ENCODE measurements around the gene HBE1. TPM values are rescaled to one million over a fixed set of nuclear protein-coding genes. Genes with fewer than 3 reads are reported as not detected.
"Not testable (repeated sequence)": the region's sequence is repeated elsewhere in the genome, so short reads cannot be mapped to it uniquely, and the experiment has no call there.

HBE1 gene
- total RNA-seq, 6 donors from 2014 or later: 2.5 to 3.0 TPM; not detected in 4

- Histone ChIP-seq H3K27ac (no peak overlapping the region), H3K27me3 (no peaks in the 10 kb centered on the region)
Measured at GRCh38 chr11:5252919-5253265, 16.9 kb downstream of the HBE1 start.

GRCh38 chr11:5252192-5252918 is 17.4 kb downstream of the HBE1 start:
- no peak for TF ChIP-seq POLR2A (IDR thresholded peaks at IDR 0.05)
- TF ChIP-seq, protein P1, sequence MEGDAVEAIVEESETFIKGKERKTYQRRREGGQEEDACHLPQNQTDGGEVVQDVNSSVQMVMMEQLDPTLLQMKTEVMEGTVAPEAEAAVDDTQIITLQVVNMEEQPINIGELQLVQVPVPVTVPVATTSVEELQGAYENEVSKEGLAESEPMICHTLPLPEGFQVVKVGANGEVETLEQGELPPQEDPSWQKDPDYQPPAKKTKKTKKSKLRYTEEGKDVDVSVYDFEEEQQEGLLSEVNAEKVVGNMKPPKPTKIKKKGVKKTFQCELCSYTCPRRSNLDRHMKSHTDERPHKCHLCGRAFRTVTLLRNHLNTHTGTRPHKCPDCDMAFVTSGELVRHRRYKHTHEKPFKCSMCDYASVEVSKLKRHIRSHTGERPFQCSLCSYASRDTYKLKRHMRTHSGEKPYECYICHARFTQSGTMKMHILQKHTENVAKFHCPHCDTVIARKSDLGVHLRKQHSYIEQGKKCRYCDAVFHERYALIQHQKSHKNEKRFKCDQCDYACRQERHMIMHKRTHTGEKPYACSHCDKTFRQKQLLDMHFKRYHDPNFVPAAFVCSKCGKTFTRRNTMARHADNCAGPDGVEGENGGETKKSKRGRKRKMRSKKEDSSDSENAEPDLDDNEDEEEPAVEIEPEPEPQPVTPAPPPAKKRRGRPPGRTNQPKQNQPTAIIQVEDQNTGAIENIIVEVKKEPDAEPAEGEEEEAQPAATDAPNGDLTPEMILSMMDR (IDR thresholded peaks at IDR 0.05): no peak
- Histone ChIP-seq H3K27ac (no peak overlapping the region), H3K4me1 (no peaks in the 10 kb centered on the region), H3K27me3 (no peaks in the 10 kb centered on the region), H3K9me3 (no peaks in the 10 kb centered on the region), H3K4me3 (no peak overlapping the region), H3K36me3 (no peaks in the 10 kb centered on the region)
- DNase-seq (no peak), ATAC-seq (ENCODE audit: low FRiP score in 2 of 2) (no peak)
- WGBS, 2 donors: 70 to 75% methylated on average over 9 of the region's 9 CpGs

More at GRCh38 chr11:5252919-5253265, 16.9 kb downstream of the HBE1 start:
- ATAC-seq (ENCODE audit: low FRiP score in 2 of 2) (no peak), DNase-seq (no peak)
- Histone ChIP-seq H3K4me1 (no peaks in the 10 kb centered on the region), H3K9me3 (no peaks in the 10 kb centered on the region), H3K4me3 (no peak overlapping the region), H3K36me3 (no peaks in the 10 kb centered on the region)
- 70 to 76% methylated on average over 1 of the region's 1 CpG for WGBS, 2 donors
- TF ChIP-seq POLR2A (IDR thresholded peaks at IDR 0.05) (no peak), EP300 (IDR thresholded peaks at IDR 0.05) (no peak), POLR2AphosphoS5 (IDR thresholded peaks at IDR 0.05) (no peak)
- TF ChIP-seq, protein P1 (IDR thresholded peaks at IDR 0.05): no peak

DNA sequence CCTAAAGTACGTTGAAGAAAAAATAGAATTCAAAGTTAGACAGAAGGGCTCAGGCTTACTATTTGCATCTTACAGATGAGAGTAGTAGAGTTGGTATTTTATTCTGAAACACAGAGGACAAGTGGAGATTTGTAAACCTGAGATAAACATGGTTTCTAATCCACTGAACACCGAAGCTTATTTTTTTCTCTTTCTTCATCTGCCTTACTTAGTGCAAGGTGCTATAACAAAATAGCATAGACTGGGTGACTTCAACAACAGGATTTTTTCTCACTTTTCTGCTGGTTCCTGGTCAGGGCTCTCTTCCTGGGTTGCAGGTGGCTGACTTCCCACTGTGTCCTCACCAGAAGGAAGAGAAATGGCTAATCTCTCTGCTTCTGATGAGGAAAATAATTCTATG is 18.0 kb downstream of the HBE1 start:
- H3K27ac ChIP-seq: no peak overlapping the region
- DNase-seq (no peak), ATAC-seq (ENCODE audit: low FRiP score in 2 of 2) (no peak)
- 40 to 63% methylated on average over 2 of the region's 2 CpGs for whole genome bisulfite sequencing, 2 donors
- H3K4me1 ChIP-seq: no peaks in the 10 kb centered on the region
- TF ChIP-seq POLR2AphosphoS5 (IDR thresholded peaks at IDR 0.05) (no peak), POLR2A (IDR thresholded peaks at IDR 0.05) (no peak)
- no peak overlapping the region for H3K4me3 ChIP-seq
- H3K9me3 ChIP-seq: no peaks in the 10 kb centered on the region
- H3K36me3 ChIP-seq: no peaks in the 10 kb centered on the region
- H3K27me3 ChIP-seq: no peaks in the 10 kb centered on the region

DNA sequence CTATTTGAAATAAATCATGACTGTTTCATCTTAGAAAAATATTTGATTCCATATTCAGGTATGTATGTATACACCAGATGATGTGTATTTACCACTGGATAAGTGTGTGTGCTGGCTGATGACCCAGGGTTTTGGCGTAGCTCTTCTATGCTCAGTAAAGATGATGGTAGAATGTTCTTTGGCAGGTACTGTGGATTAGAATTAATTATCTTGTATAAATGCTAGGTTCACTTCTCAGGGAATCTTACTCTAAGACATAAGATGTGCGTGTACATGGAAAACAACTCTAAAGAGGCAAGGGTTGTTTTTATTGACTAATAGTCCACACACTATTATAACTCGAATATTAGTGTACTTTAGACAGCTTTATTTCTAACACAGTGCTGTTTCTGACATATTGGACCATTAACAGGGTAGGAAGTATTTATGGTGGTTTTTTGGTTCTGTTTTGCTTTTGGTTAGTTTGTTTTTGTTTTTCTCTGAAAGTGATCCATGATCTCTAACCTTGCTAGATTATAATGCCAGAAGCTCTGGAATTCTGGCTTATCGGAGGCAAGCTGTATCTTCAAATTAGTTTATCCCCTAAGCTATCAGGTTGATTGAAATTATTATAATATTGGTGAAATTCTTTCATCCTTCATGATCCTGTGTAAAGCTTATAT is 19.1 kb downstream of the HBE1 start:
- TF ChIP-seq POLR2AphosphoS5 (IDR thresholded peaks at IDR 0.05) (no peak), POLR2A (IDR thresholded peaks at IDR 0.05) (no peak), EP300 (IDR thresholded peaks at IDR 0.05) (no peak)
- TF ChIP-seq, protein P1 (IDR thresholded peaks at IDR 0.05): no peak
- no peaks in the 10 kb centered on the region for H3K9me3 ChIP-seq
- DNase-seq (no peak), ATAC-seq (ENCODE audit: low FRiP score in 2 of 2) (no peak)
- no peak overlapping the region for H3K27ac ChIP-seq
- no peak overlapping the region for H3K4me3 ChIP-seq
- H3K4me1 ChIP-seq: no peaks in the 10 kb centered on the region
- H3K36me3 ChIP-seq: no peaks in the 10 kb centered on the region
- H3K27me3 ChIP-seq: no peaks in the 10 kb centered on the region
- WGBS, 2 donors: 85 to 91% methylated on average over 4 of the region's 4 CpGs

DNA sequence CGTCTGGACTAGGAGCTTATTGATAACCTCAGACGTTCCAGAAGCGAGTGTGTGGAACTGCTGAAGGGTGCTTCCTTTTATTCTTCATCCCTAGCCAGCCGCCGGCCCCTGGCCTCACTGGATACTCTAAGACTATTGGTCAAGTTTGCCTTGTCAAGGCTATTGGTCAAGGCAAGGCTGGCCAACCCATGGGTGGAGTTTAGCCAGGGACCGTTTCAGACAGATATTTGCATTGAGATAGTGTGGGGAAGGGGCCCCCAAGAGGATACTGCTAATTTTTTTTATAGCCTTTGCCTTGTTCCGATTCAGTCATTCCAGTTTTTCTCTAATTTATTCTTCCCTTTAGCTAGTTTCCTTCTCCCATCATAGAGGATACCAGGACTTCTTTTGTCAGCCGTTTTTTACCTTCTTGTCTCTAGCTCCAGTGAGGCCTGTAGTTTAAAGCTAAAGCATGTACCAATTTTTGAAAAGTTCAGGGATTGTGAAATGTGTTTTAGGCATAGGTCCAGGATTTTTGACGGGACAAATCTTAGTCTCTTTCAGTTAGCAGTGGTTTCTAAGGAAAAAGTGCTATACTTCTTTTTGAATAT is 19.8 kb downstream of the HBE1 start, which contains the start of gene HBG1:
TSS of gene HBG1 (minus strand) at position 51 of the 590 bp plus-strand sequence. CDS start 53 bp downstream, outside the sequence.
- H3K27ac ChIP-seq; H3K36me3 ChIP-seq; DNase-seq; H3K4me1 ChIP-seq; H3K4me3 ChIP-seq; H3K27me3 ChIP-seq; H3K9me3 ChIP-seq; ATAC-seq (ENCODE audit: low FRiP score in 2 of 2): not testable (repeated sequence)
- WGBS, 2 donors: 58% methylated on average over 2 to 4 of the region's 9 CpGs

DNA sequence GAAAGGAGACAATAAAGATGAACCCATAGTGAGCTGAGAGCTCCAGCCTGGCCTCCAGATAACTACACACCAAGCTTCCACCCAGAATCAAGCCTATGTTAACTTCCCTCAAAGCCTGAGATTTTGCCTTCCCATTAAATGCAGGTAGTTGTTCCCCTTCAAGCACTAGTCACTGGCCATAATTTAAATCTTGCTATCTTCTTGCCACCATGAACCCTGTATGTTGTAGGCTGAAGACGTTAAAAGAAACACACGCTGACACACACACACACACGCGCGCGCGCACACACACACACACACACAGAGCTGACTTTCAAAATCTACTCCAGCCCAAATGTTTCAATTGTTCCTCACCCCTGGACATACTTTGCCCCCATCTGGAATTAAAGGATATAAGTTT is 21.2 kb downstream of the HBE1 start:
- H3K36me3 ChIP-seq; H3K27me3 ChIP-seq; H3K4me3 ChIP-seq; H3K4me1 ChIP-seq; H3K9me3 ChIP-seq; H3K27ac ChIP-seq; ATAC-seq (ENCODE audit: low FRiP score in 2 of 2); DNase-seq: not testable (repeated sequence)
- WGBS, 2 donors: 75 to 94% methylated on average over 7 of the region's 7 CpGs

Data from upper lobe of left lung (tissue), 6 donors.